Activated naive CD4-positive, alpha-beta T cell treated with Interleukin-2 at 50 U/mL for 16 hours (primary cell): Measurements from ENCODE around the gene ZFPL1.

ENCODE experiments used
- DNase-seq: peaks from one replicate; pipeline ENCODE4 v3.0.0-alpha.2; 2020

The ZFPL1 gene

DNA sequence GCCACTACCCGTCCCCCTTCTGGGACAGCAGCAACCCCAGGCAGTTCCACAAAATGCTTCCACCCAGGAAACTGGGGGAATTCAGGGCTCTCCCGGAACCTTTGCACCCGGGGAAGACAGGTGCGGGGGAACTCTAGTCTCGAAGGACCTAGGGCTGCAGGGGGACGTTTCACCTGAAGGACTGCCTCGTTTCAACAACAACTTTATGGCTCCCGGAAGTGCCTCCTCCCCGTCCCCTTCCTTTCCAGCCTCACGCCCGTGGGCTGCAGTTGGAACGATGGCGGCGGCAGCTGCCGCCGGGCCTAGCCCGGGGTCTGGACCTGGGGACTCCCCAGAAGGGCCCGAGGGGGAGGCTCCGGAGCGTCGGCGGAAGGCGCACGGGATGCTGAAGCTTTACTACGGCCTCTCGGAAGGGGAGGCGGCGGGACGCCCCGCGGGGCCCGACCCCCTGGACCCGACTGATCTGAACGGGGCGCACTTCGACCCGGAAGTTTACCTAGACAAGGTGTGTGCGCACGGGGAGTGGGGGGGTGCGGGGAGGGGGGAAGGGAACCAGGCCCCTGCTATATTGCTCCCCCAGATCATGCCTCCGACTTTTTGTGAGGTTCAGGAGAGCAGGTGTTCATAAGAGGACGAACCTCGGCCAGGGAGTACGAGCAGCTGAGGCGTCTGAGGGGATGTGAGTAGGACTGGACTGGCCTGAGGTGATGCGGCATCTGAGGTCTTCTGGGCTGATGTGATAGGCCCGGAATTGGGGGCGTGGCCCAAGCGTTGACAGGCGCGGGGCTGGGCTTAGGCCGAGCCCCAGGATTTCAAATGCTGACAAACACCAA, 12.2 kb downstream of the ZFPL1 start, which contains the start of gene VPS51:
TSS of gene VPS51 (plus strand) at position 241 of the 833 bp plus-strand sequence. CDS start at position 278, 37 bp downstream.
- DNase-seq: peak; percentile 85

- no peak for DNase-seq
Measured at GRCh38 chr11:65096926-65097325, 12.9 kb downstream of the ZFPL1 start.

- no peak for DNase-seq
Measured at GRCh38 chr11:65100674-65101350, 16.8 kb downstream of the ZFPL1 start.

- no peak for DNase-seq
Measured at GRCh38 chr11:65102142-65103095, 18.4 kb downstream of the ZFPL1 start.

GRCh38 chr11:65103476-65103875, 19.5 kb downstream of the ZFPL1 start:
- DNase-seq: no peak

DNA sequence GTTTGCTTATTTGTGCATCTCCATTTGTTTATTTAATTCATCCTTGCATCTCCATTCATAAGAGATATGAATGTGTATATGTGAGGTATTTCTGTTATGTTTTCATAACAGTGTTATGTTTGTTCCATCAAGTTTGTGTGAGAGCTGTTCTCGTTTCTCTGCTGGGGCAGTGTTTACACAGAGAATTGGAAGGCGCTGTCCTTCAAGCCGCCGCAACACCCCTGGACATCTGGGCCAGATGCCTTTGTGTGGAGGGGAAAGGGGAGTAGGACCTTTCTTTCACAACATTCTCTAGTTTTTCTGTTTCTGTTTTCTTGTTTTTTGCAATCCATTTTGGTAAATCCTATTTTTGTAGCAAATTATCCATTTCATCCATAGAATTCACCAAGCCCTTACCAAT, 20.6 kb downstream of the ZFPL1 start:
- DNase-seq: no peak

GRCh38 chr11:65107078-65107477, 23.1 kb downstream of the ZFPL1 start:
- DNase-seq: no peak

DNA sequence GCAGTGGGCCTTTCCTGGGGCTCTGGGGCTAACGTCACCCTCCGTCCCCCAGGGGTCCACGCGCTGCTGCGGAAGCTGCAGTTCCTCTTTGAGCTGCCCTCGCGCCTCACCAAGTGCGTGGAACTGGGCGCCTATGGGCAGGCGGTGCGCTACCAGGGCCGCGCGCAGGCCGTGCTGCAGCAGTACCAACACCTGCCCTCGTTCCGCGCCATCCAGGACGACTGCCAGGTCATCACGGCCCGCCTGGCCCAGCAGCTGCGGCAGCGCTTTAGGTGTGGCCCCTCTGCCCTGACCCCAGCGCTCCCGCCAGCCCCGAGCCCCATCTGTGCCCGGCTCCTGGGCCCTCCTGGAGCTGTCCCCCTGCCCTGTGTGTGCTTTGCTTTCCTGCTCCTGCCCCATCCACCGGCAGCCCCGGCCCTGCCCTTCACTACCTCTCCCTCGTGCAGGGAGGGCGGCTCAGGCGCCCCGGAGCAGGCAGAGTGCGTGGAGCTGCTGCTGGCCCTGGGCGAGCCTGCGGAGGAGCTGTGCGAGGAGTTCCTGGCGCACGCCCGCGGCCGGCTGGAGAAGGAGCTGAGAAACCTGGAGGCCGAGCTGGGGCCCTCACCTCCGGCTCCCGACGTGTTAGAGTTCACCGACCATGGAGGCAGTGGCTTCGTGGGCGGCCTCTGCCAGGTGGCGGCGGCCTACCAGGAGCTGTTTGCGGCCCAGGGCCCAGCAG, 23.9 kb downstream of the ZFPL1 start:
- no peak for DNase-seq

GRCh38 chr11:65108469-65109123, 24.6 kb downstream of the ZFPL1 start:
- DNase-seq: no peak

DNA sequence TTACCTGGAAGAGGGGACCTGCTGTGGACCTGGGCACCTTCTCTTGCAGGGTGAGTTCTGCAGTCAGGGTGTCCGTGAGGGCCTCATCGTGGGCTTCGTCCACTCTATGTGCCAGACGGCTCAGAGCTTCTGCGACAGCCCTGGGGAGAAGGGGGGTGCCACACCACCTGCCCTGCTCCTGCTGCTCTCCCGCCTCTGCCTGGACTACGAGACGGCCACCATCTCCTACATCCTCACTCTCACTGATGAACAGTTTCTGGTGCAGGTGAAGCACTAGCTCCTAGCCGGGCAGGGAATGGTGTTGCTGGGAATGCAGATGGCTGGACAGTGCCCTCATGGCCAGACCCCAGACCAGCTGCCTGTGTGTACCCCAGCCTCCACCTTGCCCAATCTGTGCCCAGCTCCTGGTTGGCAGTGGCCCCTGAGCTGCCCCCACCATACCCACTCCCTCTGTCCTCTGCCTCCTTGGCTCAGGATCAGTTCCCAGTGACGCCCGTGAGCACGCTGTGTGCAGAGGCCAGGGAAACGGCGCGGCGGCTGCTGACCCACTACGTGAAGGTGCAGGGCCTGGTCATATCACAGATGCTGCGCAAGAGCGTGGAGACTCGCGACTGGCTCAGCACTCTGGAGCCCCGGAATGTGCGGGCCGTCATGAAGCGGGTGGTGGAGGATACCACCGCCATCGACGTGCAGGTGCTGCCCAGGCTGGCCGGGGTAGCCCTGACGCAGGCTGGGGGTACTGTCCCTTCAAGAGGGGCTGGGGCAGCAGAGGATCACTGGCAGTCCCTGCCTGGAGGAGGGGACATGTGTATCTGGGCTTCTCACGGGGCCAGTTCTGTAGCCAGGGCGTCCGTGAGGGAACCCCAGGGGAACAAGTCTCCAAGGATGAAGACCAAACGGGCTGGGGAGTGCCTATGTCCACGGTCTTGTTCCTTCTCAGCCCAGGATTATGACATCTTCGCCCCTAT, 25.5 kb downstream of the ZFPL1 start:
- DNase-seq: no peak

DNA sequence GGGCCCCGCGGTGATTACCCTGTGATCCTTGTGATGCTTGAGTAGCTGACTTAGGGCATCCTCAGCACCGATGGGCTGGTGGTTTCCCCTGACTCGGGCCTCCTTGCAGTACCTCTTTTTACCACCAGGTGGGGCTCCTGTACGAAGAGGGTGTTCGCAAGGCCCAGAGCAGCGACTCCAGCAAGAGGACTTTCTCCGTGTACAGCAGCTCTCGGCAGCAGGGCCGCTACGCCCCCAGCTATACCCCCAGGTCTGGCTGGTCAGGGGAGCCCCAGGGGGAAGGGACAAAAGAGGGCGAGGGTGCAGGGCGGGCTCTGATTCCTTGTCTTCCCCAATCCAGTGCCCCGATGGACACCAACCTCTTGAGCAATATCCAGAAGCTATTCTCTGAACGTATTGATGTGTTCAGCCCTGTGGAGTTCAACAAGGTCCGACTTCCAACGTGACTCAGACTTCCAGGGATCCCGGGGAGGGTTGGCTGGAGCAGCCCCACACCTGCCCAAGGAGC, 26.4 kb downstream of the ZFPL1 start:
- DNase-seq: peak; percentile 97

GRCh38 chr11:65111159-65111743, 27.2 kb downstream of the ZFPL1 start:
- DNase-seq: no peak

DNA sequence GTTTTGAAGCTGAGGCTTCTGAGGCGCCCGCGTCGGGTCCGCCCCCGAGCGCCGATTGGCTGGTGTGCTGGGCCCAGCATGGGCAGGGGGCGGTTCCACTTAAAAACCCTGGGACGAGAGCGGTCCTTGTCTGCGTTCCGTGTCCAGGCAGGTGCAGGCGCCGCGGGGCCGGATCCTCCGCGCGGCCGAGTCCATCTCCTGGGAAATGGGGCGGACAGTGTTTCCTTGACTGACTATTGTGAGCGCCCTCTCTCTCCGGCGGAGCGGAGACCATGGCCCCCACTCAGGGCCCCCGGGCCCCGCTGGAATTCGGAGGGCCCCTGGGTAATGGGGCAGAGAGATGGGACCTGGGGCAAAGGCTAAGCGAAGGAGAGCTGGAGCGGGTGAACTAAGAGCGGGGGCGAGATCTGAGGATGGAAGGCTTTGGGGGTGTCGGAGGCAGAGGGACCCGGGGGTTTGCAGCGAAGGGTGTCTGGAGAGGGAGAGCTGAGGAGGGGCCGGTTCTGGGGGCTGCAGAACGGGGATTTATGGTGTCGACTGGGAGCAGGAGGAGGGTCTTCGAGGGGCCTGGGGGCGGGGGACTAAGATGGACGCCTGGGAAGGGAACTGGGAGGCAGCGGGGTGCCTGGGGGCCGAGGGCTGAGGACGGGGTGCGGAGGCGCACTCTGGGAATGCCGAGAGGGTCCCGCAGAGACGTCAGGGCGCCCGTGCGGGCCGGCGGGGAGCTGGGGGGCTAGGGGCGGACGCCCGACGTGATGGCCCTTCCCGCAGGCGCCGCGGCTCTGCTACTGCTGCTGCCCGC, 27.9 kb downstream of the ZFPL1 start, which contains the start of gene TM7SF2:
TSS of gene TM7SF2 (plus strand) at position 129 of the 802 bp plus-strand sequence. CDS start at position 273, 144 bp downstream.
- peak; percentile 94 for DNase-seq

GRCh38 chr11:65112546-65113360, 28.7 kb downstream of the ZFPL1 start:
- DNase-seq: peak; percentile 77

- DNase-seq: no peak
Measured at GRCh38 chr11:65113361-65113756, 29.3 kb downstream of the ZFPL1 start.

GRCh38 chr11:65113839-65114238, 29.8 kb downstream of the ZFPL1 start:
- DNase-seq: no peak

- no peak for DNase-seq
Measured at GRCh38 chr11:65114538-65115171, 30.6 kb downstream of the ZFPL1 start.
